H1 (cell line): ENCODE results near the gene ADAMTSL2.

Source experiments
- KDM5A ChIP-seq: fragments of 200-600 bp; IDR thresholded peaks from 2 replicates; pipeline ENCODE4 v1.7.1; 2012; ENCODE audit warnings: mild to moderate bottlenecking, low read length, inconsistent platforms, mixed read lengths
- POLR2A ChIP-seq, 2 experiments: IDR thresholded peaks; 1 replicate in 1 of 2; 2 replicates in 1 of 2; pipeline ENCODE4 v1.6.1; 2011; ENCODE audit warnings: low read depth in 2 of 2, low read length in 2 of 2, mild to moderate bottlenecking in 2 of 2; ENCODE audit errors: control extremely low read depth in 1 of 2
- RFX5 ChIP-seq: IDR thresholded peaks from 2 replicates; pipeline ENCODE4 v1.6.1; 2011; ENCODE audit warnings: low read depth, low read length, improper control_type of control experiment, borderline replicate concordance
- SP2 ChIP-seq: IDR thresholded peaks from 2 replicates; pipeline ENCODE4 v1.6.1; 2012; ENCODE audit warnings: mild to moderate bottlenecking, low read length, inconsistent platforms
- USF2 ChIP-seq: IDR thresholded peaks from 2 replicates; pipeline ENCODE4 v1.6.1; 2011; ENCODE audit warnings: low read length, improper control_type of control experiment
- ZNF274 ChIP-seq: IDR thresholded peaks from 2 replicates; pipeline ENCODE4 v1.7.0; 2012; ENCODE audit warnings: low read length, borderline replicate concordance; ENCODE audit errors: extremely low read depth
- TF ChIP-seq, protein P1 (sequence below), 3 experiments: IDR thresholded peaks; 1 replicate in 2 of 3; 2 replicates in 1 of 3; pipeline versions ENCODE4 v1.5.1 to v1.6.1; 2011; ENCODE audit warnings: low read length in 3 of 3, mild to moderate bottlenecking in 3 of 3, inconsistent platforms in 2 of 3, low read depth in 1 of 3, moderate library complexity in 1 of 3; ENCODE audit not compliant: insufficient read depth in 1 of 3; ENCODE audit errors: control extremely low read depth in 1 of 3

- TF ChIP-seq SP2 (no peak), POLR2A (IDR thresholded peaks at IDR 0.05; ENCODE audit: control extremely low read depth in 1 of 2, low read depth in 2 of 2, low read length in 2 of 2) (no peak), RFX5 (no peak), KDM5A (no peak), USF2 (no peak), ZNF274 (no peak)
- TF ChIP-seq, protein P1, sequence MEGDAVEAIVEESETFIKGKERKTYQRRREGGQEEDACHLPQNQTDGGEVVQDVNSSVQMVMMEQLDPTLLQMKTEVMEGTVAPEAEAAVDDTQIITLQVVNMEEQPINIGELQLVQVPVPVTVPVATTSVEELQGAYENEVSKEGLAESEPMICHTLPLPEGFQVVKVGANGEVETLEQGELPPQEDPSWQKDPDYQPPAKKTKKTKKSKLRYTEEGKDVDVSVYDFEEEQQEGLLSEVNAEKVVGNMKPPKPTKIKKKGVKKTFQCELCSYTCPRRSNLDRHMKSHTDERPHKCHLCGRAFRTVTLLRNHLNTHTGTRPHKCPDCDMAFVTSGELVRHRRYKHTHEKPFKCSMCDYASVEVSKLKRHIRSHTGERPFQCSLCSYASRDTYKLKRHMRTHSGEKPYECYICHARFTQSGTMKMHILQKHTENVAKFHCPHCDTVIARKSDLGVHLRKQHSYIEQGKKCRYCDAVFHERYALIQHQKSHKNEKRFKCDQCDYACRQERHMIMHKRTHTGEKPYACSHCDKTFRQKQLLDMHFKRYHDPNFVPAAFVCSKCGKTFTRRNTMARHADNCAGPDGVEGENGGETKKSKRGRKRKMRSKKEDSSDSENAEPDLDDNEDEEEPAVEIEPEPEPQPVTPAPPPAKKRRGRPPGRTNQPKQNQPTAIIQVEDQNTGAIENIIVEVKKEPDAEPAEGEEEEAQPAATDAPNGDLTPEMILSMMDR (IDR thresholded peaks at IDR 0.05; ENCODE audit: control extremely low read depth in 1 of 3, insufficient read depth in 1 of 3, low read depth in 1 of 3, low read length in 3 of 3) = no peak
Observed at GRCh38 chr9:133622555-133622954, 88.1 kb downstream of the ADAMTSL2 start.
